ENCODE data around the gene SERPINB4. TPM values are rescaled to one million over a fixed set of nuclear protein-coding genes. Genes with fewer than 3 reads are reported as not detected.
"Not testable (repeated sequence)": the region's sequence is repeated elsewhere in the genome, so short reads cannot be mapped to it uniquely, and the experiment has no call there.

SERPINB4 gene
- total and polyA plus RNA-seq, 2 experiments from 2014 or later = 1.2 to 1.5 TPM

DNA sequence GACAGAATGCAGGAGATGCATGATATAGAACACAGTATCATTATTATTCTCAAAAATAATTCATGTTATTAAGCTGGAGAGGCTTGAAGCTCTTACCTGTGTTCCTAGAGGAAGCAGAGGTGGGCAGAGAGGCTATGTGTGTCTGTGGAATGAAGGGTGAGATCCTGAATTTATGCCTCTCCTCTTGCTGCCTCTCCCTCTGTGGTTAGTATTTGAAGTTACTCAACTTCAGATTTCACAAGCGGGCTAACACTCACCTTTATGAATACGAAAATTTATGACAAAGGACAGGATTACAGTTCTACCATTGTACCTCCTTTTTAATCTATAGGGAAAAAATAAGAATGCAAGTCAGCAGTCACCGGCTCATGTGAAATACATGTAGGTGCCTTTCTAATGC is 17.7 kb upstream of the SERPINB4 start, which contains the start of gene SERPINB3:
Gene SERPINB3, minus strand, starts transcription at position 144 of the 400 bp plus-strand sequence. CDS start 677 bp downstream, outside the sequence.
- not testable (repeated sequence) for H3K79me2 ChIP-seq (replicated peaks; ENCODE audit: insufficient read depth); H3K9me2 ChIP-seq (ENCODE audit: insufficient read depth); H3K4me3 ChIP-seq; H3K4me1 ChIP-seq (ENCODE audit: insufficient read depth); H3K27me3 Mint-ChIP-seq (ENCODE audit: insufficient read depth, low read depth, poor library complexity); H3K4me1 Mint-ChIP-seq; H2AFZ ChIP-seq; DNase-seq (ENCODE audit: low spot score); H3K4me2 ChIP-seq; H3K36me3 ChIP-seq (ENCODE audit: insufficient read depth); H4K20me1 ChIP-seq (replicated peaks; ENCODE audit: insufficient read depth); H3F3A ChIP-seq (replicated peaks; ENCODE audit: low read depth); ATAC-seq; H3K4me3 Mint-ChIP-seq; H3K36me3 Mint-ChIP-seq (ENCODE audit: low read depth); H3K27me3 ChIP-seq (ENCODE audit: insufficient read depth); H3K27ac Mint-ChIP-seq
- 0 out of 2 replicates have a peak within 1 kb of the TSS, but pooled peaks have one; percentile 26 for H3K27ac ChIP-seq (ENCODE audit: low read depth)
- peaks cover 21% of the 10 kb centered on the region for H3K9me3 Mint-ChIP-seq

DNA sequence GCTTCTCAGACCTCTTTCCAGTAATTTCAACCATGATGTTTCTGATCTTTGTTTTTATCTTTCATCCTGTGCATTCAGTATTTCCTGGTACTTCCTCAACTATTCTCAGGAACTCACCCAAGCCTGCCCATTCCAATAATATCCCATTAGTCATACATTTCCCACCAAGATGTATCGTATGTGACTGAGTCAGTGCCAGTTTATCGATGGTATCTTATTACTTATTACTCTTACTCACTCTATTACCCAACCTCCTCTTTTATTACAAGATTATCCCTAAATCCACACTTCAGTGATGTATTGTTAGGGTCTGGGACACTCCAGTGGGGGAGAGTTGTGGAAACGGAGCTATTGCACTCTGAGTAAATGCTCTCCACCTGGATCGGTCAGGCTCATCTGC is 14.9 kb upstream of the SERPINB4 start:
- H3K4me2 ChIP-seq, H3K4me1 Mint-ChIP-seq: not testable (repeated sequence)

GRCh38 chr18:63650271-63650670 is 6.2 kb upstream of the SERPINB4 start:
- not testable (repeated sequence) for H3F3A ChIP-seq (replicated peaks; ENCODE audit: low read depth); H3K4me2 ChIP-seq; H3K27ac ChIP-seq (ENCODE audit: low read depth); H3K4me1 ChIP-seq (ENCODE audit: insufficient read depth); H3K36me3 Mint-ChIP-seq (ENCODE audit: low read depth); H3K4me3 ChIP-seq; H3K27me3 Mint-ChIP-seq (ENCODE audit: insufficient read depth, low read depth, poor library complexity); H3K79me2 ChIP-seq (replicated peaks; ENCODE audit: insufficient read depth); H3K27me3 ChIP-seq (ENCODE audit: insufficient read depth); ATAC-seq; H4K20me1 ChIP-seq (replicated peaks; ENCODE audit: insufficient read depth); H2AFZ ChIP-seq; DNase-seq (ENCODE audit: low spot score); H3K36me3 ChIP-seq (ENCODE audit: insufficient read depth); H3K4me3 Mint-ChIP-seq; H3K9me3 Mint-ChIP-seq
- 0 out of 2 replicates have a peak, but pooled peaks cover 14% of the 10 kb centered on the region for H3K9me2 ChIP-seq (ENCODE audit: insufficient read depth)
- H3K27ac Mint-ChIP-seq = 0 out of 2 replicates have a peak overlapping the region, but pooled peaks have one; percentile 41
- H3K4me1 Mint-ChIP-seq = peaks cover 16% of the 10 kb centered on the region

More for the DNA sequence above, 14.9 kb upstream of the SERPINB4 start:
- not testable (repeated sequence) for H3K27ac ChIP-seq (ENCODE audit: low read depth); H3K4me1 ChIP-seq (ENCODE audit: insufficient read depth); H4K20me1 ChIP-seq (replicated peaks; ENCODE audit: insufficient read depth); DNase-seq (ENCODE audit: low spot score); H3K27me3 Mint-ChIP-seq (ENCODE audit: insufficient read depth, low read depth, poor library complexity); H3F3A ChIP-seq (replicated peaks; ENCODE audit: low read depth); H3K4me3 ChIP-seq; H3K36me3 ChIP-seq (ENCODE audit: insufficient read depth); H3K79me2 ChIP-seq (replicated peaks; ENCODE audit: insufficient read depth); ATAC-seq; H2AFZ ChIP-seq; H3K36me3 Mint-ChIP-seq (ENCODE audit: low read depth); H3K27me3 ChIP-seq (ENCODE audit: insufficient read depth); H3K27ac Mint-ChIP-seq; H3K4me3 Mint-ChIP-seq; H3K9me2 ChIP-seq (ENCODE audit: insufficient read depth); H3K9me3 Mint-ChIP-seq

DNA sequence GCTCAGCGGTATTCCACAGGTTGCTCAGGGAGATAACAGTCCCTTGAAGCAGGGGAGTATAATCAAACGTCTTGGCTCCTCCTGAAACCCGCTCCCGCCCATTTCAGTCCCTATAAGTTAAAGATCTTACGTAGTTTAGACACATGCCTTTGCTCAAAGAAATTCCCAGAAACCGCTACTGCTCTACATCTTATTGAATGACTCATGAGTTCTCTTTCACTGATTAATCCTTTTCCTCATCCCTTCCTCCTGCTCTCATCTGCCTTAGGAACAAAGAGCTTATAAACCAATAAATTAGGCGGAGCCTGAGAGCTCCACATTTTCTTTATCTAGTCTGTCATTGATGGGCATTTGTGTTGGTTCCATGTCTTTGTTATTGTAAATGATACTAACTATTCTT is 4.2 kb upstream of the SERPINB4 start:
- peak overlapping the region; percentile 29; the same call in 1 of the 2 replicates for H3K27ac Mint-ChIP-seq
- H3K9me3 Mint-ChIP-seq = no peaks in the 10 kb centered on the region
- Histone ChIP-seq H3K4me3 (no peak overlapping the region), H4K20me1 (replicated peaks; ENCODE audit: insufficient read depth) (no peaks in the 10 kb centered on the region), H3K27me3 (ENCODE audit: insufficient read depth) (no peaks in the 10 kb centered on the region), H3K36me3 (ENCODE audit: insufficient read depth) (no peaks in the 10 kb centered on the region), H3K9me2 (ENCODE audit: insufficient read depth) (0 out of 2 replicates have a peak, but pooled peaks cover 14% of the 10 kb centered on the region), H2AFZ (no peak overlapping the region), H3F3A (replicated peaks; ENCODE audit: low read depth) (no peaks in the 10 kb centered on the region), H3K4me1 (ENCODE audit: insufficient read depth) (peaks cover 22% of the 10 kb centered on the region), H3K4me2 (no peak overlapping the region), H3K27ac (ENCODE audit: low read depth) (no peak overlapping the region), H3K79me2 (replicated peaks; ENCODE audit: insufficient read depth) (no peaks in the 10 kb centered on the region)
- DNase-seq (ENCODE audit: low spot score) = no peak
- no peak overlapping the region for H3K4me3 Mint-ChIP-seq
- H3K36me3 Mint-ChIP-seq (ENCODE audit: low read depth) = no peaks in the 10 kb centered on the region
- no peak for ATAC-seq
- no peaks in the 10 kb centered on the region for H3K27me3 Mint-ChIP-seq (ENCODE audit: insufficient read depth, low read depth, poor library complexity)
- TF ChIP-seq POLR2AphosphoS5 (IDR thresholded peaks at IDR 0.05; ENCODE audit: low read depth) (no peak), CREB1 (CRISPR knock-in tag; IDR thresholded peaks at IDR 0.05; ENCODE audit: low read depth) (no peak), ZNF331 (CRISPR knock-in tag; IDR thresholded peaks at IDR 0.05; ENCODE audit: low read depth) (no peak), CTCF (conservative IDR thresholded peaks at IDR 0.05; ENCODE audit: low read depth in 2 of 2) (no peak)
- peaks cover 23% of the 10 kb centered on the region for H3K4me1 Mint-ChIP-seq

Data from GM23338 (cell line).